OCI-LY3 (cell line): ENCODE measurements around the gene EGR4.

Experiments
- EZH2phosphoT487 ChIP-seq: fragments of 200-600 bp; shearing (Covaris generic); IDR thresholded peaks from 2 replicates; pipeline ENCODE4 v1.6.1; 2018; ENCODE audit warnings: antibody characterized with exemption, mixed run types, low read depth
- TF ChIP-seq, protein P1 (sequence below): fragments of 200-600, 300-600 bp; sonication (generic); IDR thresholded peaks from 2 replicates; pipeline ENCODE4 v1.5.1; 2014; ENCODE audit warnings: antibody characterized with exemption, low read length, low read depth

DNA sequence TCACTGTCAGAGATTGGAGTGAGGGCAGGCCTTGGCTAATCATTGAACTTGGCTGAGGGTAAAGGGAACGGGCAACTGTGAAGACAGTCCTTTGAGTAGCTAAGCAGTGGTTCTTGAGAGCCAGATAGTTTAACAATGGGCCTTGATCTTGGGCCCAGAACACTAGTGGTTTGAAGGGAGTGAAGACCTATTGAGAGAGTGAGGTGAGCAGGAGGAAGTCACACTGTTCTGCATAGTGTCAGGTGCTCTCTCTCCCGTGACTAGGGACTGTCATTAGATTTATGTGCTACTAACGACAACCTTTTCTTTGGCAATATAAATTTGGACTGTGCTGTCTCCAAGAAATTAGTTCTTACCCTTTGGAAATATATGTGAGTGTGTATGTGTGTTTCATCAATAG is 47.7 kb upstream of the EGR4 start:
- TF ChIP-seq, protein P1, sequence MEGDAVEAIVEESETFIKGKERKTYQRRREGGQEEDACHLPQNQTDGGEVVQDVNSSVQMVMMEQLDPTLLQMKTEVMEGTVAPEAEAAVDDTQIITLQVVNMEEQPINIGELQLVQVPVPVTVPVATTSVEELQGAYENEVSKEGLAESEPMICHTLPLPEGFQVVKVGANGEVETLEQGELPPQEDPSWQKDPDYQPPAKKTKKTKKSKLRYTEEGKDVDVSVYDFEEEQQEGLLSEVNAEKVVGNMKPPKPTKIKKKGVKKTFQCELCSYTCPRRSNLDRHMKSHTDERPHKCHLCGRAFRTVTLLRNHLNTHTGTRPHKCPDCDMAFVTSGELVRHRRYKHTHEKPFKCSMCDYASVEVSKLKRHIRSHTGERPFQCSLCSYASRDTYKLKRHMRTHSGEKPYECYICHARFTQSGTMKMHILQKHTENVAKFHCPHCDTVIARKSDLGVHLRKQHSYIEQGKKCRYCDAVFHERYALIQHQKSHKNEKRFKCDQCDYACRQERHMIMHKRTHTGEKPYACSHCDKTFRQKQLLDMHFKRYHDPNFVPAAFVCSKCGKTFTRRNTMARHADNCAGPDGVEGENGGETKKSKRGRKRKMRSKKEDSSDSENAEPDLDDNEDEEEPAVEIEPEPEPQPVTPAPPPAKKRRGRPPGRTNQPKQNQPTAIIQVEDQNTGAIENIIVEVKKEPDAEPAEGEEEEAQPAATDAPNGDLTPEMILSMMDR = no peak
- TF ChIP-seq EZH2phosphoT487 = no peak
